HepG2 (cell line): ENCODE measurements around the gene CD151. TPM values are rescaled to one million over a fixed set of nuclear protein-coding genes. Genes with fewer than 3 reads are reported as not detected.
A peak's percentile ranks its signal among the peaks of the same experiment; 100 is the strongest.

Experiments used
- CTCF ChIP-seq: sonication (generic); formaldehyde crosslinking; IDR thresholded peaks from 2 replicates; pipeline ENCODE4 v1.5.0; 2020; ENCODE audit warnings: mild to moderate bottlenecking, missing genetic modification reagents, moderate library complexity
- GZF1 ChIP-seq: sonication (generic); formaldehyde crosslinking; IDR thresholded peaks from 2 replicates; pipeline ENCODE4 v1.5.1; 2020; ENCODE audit warnings: mild to moderate bottlenecking, missing genetic modification reagents
- LCORL ChIP-seq, 2 experiments: fragments of 450-650 bp in 1 of 2; sonication (generic) in 1 of 2; formaldehyde crosslinking in 1 of 2; IDR thresholded peaks; 2 replicates each; pipeline versions ENCODE4 v1.5.0 to v1.6.1; 2017 to 2020; ENCODE audit warnings: antibody characterized with exemption in 1 of 2, missing genetic modification reagents in 1 of 2
- MAFF ChIP-seq: IDR thresholded peaks from 2 replicates; pipeline ENCODE4 v1.6.1; 2011; ENCODE audit warnings: low read depth, low read length, improper control_type of control experiment
- PRDM10 ChIP-seq: sonication (generic); formaldehyde crosslinking; IDR thresholded peaks from 2 replicates; pipeline ENCODE4 v1.4.0; 2020; ENCODE audit warnings: low read depth, missing genetic modification reagents
- SIN3A ChIP-seq: IDR thresholded peaks from 2 replicates; pipeline ENCODE4 v1.6.1; 2011; ENCODE audit warnings: low read depth, mild to moderate bottlenecking, control low read depth, low read length, borderline replicate concordance
- UBTF ChIP-seq: sonication (generic); formaldehyde crosslinking; IDR thresholded peaks from 2 replicates; pipeline ENCODE4 v1.4.0; 2020; ENCODE audit warnings: mild to moderate bottlenecking, missing genetic modification reagents
- ZNF124 ChIP-seq: sonication (generic); formaldehyde crosslinking; IDR thresholded peaks from 2 replicates; pipeline ENCODE4 v1.4.0; 2020; ENCODE audit warnings: missing genetic modification reagents
- ZNF136 ChIP-seq: sonication (generic); formaldehyde crosslinking; IDR thresholded peaks from 2 replicates; pipeline ENCODE4 v1.8.1; 2022; ENCODE audit warnings: low read depth, mild to moderate bottlenecking, moderate library complexity, missing genetic modification reagents
- ZNF276 ChIP-seq: sonication (generic); formaldehyde crosslinking; IDR thresholded peaks from 2 replicates; pipeline ENCODE4 v1.4.0; 2020; ENCODE audit warnings: mild to moderate bottlenecking, low read depth, missing genetic modification reagents
- ZNF317 ChIP-seq: sonication (generic); formaldehyde crosslinking; IDR thresholded peaks from 2 replicates; pipeline ENCODE4 v1.5.0; 2020; ENCODE audit warnings: mild to moderate bottlenecking, missing genetic modification reagents
- ZNF577 ChIP-seq: sonication (generic); formaldehyde crosslinking; IDR thresholded peaks from 2 replicates; pipeline ENCODE4 v1.4.0; 2020; ENCODE audit warnings: mild to moderate bottlenecking, low read depth, missing genetic modification reagents, borderline replicate concordance
- ZNF605 ChIP-seq: sonication (generic); formaldehyde crosslinking; IDR thresholded peaks from 2 replicates; pipeline ENCODE4 v1.8.0; 2022; ENCODE audit warnings: mild to moderate bottlenecking, missing genetic modification reagents
- polyA plus RNA-seq, 8 experiments: library from polyadenylated mRNA; depleted of rRNA in 3 of 8; stranded (reverse) in 7 of 8; unstranded in 1 of 8; fragments of >200 nt; fragmentation: Illumina TruSeq in 4 of 8; extraction: Trizol in 4 of 8; gene quantifications; 2 replicates each; pipeline versions ENCODE4 v1.2.1 to v1.2.3, GENCODE V29; 2011 to 2016; ENCODE audit warnings: low read depth in 4 of 8, missing spikeins in 1 of 8, mixed read lengths in 1 of 8; ENCODE audit not compliant: insufficient read depth in 1 of 8
- total RNA-seq, 5 experiments: library from RNA; depleted of rRNA; stranded (reverse); fragments of >200 nt; fragmentation: Illumina TruSeq; extraction: Trizol; gene quantifications; 2 replicates each; pipeline ENCODE4 v1.2.3, GENCODE V29; 2016; ENCODE audit warnings: low read depth in 1 of 5

The CD151 gene
- total and polyA plus RNA-seq, 2 of the 13 experiments (the other 11 are each of a cell fraction or from before 2014, with no cell fraction given): 125 to 197 TPM

- TF ChIP-seq UBTF (CRISPR knock-in tag) (peak; percentile 98), ZNF124 (CRISPR knock-in tag) (no peak; the same call in 1 of the 2 replicates), ZNF276 (CRISPR knock-in tag) (peak; percentile 59; the same call in 1 of the 2 replicates), ZNF605 (CRISPR knock-in tag) (peak; percentile 83), CTCF (no peak; the same call in none of the 2 replicates), SIN3A (peak; percentile 68; the same call in 1 of the 2 replicates), GZF1 (CRISPR knock-in tag) (0 out of 2 replicates have a peak, but pooled peaks have one; percentile 17), MAFF (no peak), ZNF317 (0 out of 2 replicates have a peak, but pooled peaks have one; percentile 35), PRDM10 (CRISPR knock-in tag) (peak; percentile 40; the same call in 1 of the 2 replicates), ZNF136 (CRISPR knock-in tag) (peak; percentile 85), LCORL (IDR thresholded peaks at IDR 0.05) (no peak), LCORL (CRISPR knock-in tag; IDR thresholded peaks at IDR 0.05) (no peak; the same call in 1 of the 2 replicates), ZNF577 (no peak)
Measured at GRCh38 chr11:809287-810039, 23.3 kb upstream of the CD151 start, which contains the start of gene RPLP2 (continued).
